DOHH2 (cell line): Measurements from ENCODE around the gene BTRC.

ENCODE experiments used
- H3F3A ChIP-seq: fragments of 200-600 bp; sonication (generic), shearing (Covaris generic); 2 replicates; pipeline ENCODE4 v1.6.0; 2016; ENCODE audit warnings: antibody characterized with exemption, mild to moderate bottlenecking; ENCODE audit not compliant: control insufficient read depth, insufficient read depth
- H3K27ac ChIP-seq: fragments of 200-600 bp; sonication (generic); 2 replicates; pipeline ENCODE4 v1.5.1; 2014; ENCODE audit warnings: low read depth, mild to moderate bottlenecking, low read length, moderate library complexity
- H3K27me3 ChIP-seq: fragments of 200-600 bp; sonication (generic); 2 replicates; pipeline ENCODE4 v1.6.1; 2014; ENCODE audit warnings: mild to moderate bottlenecking, low read length, mixed read lengths; ENCODE audit not compliant: control insufficient read depth
- H3K36me3 ChIP-seq: fragments of 200-600 bp; sonication (generic); 2 replicates; pipeline ENCODE4 v1.6.1; 2014; ENCODE audit warnings: mild to moderate bottlenecking, low read length, moderate library complexity, mixed read lengths; ENCODE audit not compliant: control insufficient read depth
- H3K4me1 ChIP-seq: fragments of 200-600 bp; sonication (generic); 2 replicates; pipeline ENCODE4 v1.6.1; 2014; ENCODE audit warnings: mild to moderate bottlenecking, low read length, mixed read lengths; ENCODE audit not compliant: control insufficient read depth
- H3K4me2 ChIP-seq: fragments of 200-600 bp; sonication (generic); 2 replicates; pipeline ENCODE4 v1.6.0; 2014; ENCODE audit warnings: mild to moderate bottlenecking, low read length, moderate library complexity
- H3K4me3 ChIP-seq: fragments of 200-600 bp; sonication (generic); 2 replicates; pipeline ENCODE4 v1.5.1; 2014; ENCODE audit warnings: mild to moderate bottlenecking, low read length, mixed read lengths
- H3K79me2 ChIP-seq: fragments of 200-600 bp; sonication (generic); 2 replicates; pipeline ENCODE4 v1.6.1; 2014; ENCODE audit warnings: mild to moderate bottlenecking, low read length, mixed read lengths; ENCODE audit not compliant: control insufficient read depth
- H3K9me2 ChIP-seq: fragments of 200-600 bp; sonication (generic); replicated peaks from 2 replicates; pipeline ENCODE4 v1.6.1; 2014; ENCODE audit warnings: mild to moderate bottlenecking, low read length, mixed read lengths; ENCODE audit not compliant: control insufficient read depth
- H3K9me3 ChIP-seq: fragments of 200-600 bp; sonication (generic); 2 replicates; pipeline ENCODE4 v1.6.1; 2014; ENCODE audit warnings: antibody characterized with exemption, low read length, mixed read lengths; ENCODE audit not compliant: control insufficient read depth, insufficient read depth
- H4K20me1 ChIP-seq: fragments of 200-600 bp; sonication (generic); 2 replicates; pipeline ENCODE4 v1.6.0; 2014; ENCODE audit warnings: low read depth, mild to moderate bottlenecking, antibody characterized with exemption, low read length, moderate library complexity; ENCODE audit not compliant: control insufficient read depth, insufficient read depth
- EZH2phosphoT487 ChIP-seq: fragments of 200-600 bp; sonication (generic); IDR thresholded peaks from 2 replicates; pipeline ENCODE4 v1.6.1; 2017; ENCODE audit warnings: borderline replicate concordance, mild to moderate bottlenecking, antibody characterized with exemption, low read length, moderate library complexity, mixed read lengths
- TF ChIP-seq, protein P1 (sequence below): fragments of 200-600 bp; sonication (generic); IDR thresholded peaks from one replicate; pipeline ENCODE4 v1.5.1; 2014; ENCODE audit warnings: antibody characterized with exemption, mild to moderate bottlenecking, low read depth, low read length; ENCODE audit not compliant: poor library complexity, severe bottlenecking

BTRC gene

DNA sequence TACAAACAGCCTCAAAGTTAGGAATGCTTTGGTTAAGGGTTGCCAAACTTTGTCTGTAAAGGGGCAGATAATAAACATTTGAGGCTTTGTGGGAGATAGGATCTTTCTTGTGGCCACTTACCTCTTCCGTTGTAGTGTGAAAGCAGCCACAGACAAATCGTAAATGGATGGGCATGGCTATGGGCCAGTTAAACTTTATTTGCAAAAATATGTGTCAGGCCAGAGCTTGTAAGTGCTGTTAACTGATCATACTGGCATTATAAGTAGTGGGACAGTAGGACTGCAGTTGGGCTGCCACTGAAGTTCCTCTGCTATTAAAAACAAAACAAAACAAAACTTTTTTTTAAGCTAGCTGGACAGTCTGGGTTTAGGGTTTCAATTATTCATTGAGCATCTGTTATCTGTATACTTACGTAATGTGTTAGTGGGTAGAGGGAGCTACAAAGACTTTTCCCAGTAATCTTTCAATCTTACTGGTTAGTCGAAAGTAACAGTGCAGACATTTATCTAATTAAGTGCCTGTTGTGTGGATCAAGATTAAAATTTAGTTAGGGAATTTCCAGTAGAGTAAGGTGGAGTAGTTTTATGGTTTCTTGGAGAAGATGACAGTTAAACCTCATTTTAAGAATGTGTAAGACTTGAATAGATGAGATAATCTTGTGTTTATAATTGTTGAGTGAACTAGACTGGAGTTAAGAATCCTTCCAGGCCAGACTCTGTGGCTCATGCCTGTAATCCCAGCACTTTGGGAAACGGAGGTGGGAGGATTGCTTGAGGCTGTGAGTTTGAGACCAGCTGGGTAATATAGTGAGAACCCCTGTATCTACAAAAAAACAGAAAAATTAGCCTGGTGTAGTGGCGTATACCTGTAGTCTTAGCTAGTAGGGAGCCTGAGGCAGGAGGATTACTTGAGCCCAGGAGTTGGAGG is 100.1 kb downstream of the BTRC start:
- no peaks in the 10 kb centered on the region for H3K27me3 ChIP-seq
- H3K36me3 ChIP-seq = no peaks in the 10 kb centered on the region
- H3K9me3 ChIP-seq = no peaks in the 10 kb centered on the region
- H3K4me3 ChIP-seq = no peak overlapping the region
- H3K4me2 ChIP-seq = no peak overlapping the region
- H3K79me2 ChIP-seq = no peaks in the 10 kb centered on the region; the same call in 1 of the 2 replicates
- TF ChIP-seq, protein P1, sequence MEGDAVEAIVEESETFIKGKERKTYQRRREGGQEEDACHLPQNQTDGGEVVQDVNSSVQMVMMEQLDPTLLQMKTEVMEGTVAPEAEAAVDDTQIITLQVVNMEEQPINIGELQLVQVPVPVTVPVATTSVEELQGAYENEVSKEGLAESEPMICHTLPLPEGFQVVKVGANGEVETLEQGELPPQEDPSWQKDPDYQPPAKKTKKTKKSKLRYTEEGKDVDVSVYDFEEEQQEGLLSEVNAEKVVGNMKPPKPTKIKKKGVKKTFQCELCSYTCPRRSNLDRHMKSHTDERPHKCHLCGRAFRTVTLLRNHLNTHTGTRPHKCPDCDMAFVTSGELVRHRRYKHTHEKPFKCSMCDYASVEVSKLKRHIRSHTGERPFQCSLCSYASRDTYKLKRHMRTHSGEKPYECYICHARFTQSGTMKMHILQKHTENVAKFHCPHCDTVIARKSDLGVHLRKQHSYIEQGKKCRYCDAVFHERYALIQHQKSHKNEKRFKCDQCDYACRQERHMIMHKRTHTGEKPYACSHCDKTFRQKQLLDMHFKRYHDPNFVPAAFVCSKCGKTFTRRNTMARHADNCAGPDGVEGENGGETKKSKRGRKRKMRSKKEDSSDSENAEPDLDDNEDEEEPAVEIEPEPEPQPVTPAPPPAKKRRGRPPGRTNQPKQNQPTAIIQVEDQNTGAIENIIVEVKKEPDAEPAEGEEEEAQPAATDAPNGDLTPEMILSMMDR = no peak
- no peak for TF ChIP-seq EZH2phosphoT487
- peaks cover 14% of the 10 kb centered on the region for H3K4me1 ChIP-seq
- 0 out of 2 replicates have a peak, but pooled peaks cover 4% of the 10 kb centered on the region for H3F3A ChIP-seq
- peaks cover 18% of the 10 kb centered on the region for H4K20me1 ChIP-seq
- no peak overlapping the region for H3K27ac ChIP-seq
- no peaks in the 10 kb centered on the region for H3K9me2 ChIP-seq

DNA sequence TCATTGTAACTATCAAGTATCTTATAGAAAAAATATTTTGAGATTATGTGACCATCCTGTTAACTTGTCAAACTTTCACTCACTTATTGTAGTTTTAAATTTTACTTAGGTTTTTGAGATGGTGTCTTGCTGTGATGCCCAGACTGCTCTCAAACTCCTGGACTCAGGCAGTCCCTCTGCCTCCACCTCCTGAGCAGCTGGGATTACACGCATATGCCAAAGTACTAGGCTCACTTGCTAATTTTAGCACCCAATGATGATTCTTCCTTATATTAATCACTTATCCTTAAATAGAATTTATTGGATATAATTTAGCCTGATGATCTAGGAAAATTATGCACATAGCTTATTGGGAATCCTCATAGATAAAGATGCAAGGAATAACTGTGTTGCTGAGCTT is 104.9 kb downstream of the BTRC start:
- Histone ChIP-seq H3K27me3 (no peaks in the 10 kb centered on the region), H3K4me3 (no peak overlapping the region), H3K36me3 (no peaks in the 10 kb centered on the region), H3K9me2 (no peaks in the 10 kb centered on the region), H3K4me1 (no peaks in the 10 kb centered on the region), H3K27ac (no peak overlapping the region), H3K4me2 (no peak overlapping the region), H3F3A (no peaks in the 10 kb centered on the region), H3K79me2 (no peaks in the 10 kb centered on the region), H3K9me3 (no peaks in the 10 kb centered on the region), H4K20me1 (peaks cover 4% of the 10 kb centered on the region; the same call in 1 of the 2 replicates)
- TF ChIP-seq EZH2phosphoT487 = no peak
- TF ChIP-seq, protein P1 = no peak

DNA sequence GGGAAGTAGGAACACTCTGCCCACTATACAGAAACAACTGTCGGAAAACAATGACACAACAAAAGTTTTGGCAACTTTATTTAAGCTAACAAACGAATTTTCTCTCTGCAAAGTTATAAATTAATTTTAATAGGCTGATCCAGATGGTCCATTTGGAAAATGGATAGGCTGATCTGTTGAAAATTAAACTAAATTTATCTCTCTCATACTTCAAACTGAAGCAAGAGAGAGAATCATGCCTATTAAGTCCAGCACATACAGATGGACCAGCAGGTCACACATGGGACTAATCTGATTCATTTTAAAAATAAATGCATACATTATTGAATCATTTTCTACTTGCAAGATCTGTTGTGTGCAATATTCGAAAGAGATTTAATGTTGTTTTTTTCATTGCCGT is 110.1 kb downstream of the BTRC start:
- Histone ChIP-seq H3F3A (no peaks in the 10 kb centered on the region), H3K79me2 (no peaks in the 10 kb centered on the region), H3K27me3 (no peaks in the 10 kb centered on the region), H3K9me3 (no peaks in the 10 kb centered on the region), H3K4me2 (no peak overlapping the region), H3K9me2 (no peaks in the 10 kb centered on the region), H4K20me1 (no peaks in the 10 kb centered on the region), H3K4me3 (no peak overlapping the region), H3K4me1 (no peaks in the 10 kb centered on the region), H3K27ac (no peak overlapping the region), H3K36me3 (no peaks in the 10 kb centered on the region)
- TF ChIP-seq EZH2phosphoT487 = no peak
- TF ChIP-seq, protein P1 = no peak
